DLD1 (cell line): ENCODE measurements around the gene PTBP1.
"Not testable (repeated sequence)": the region's sequence is repeated elsewhere in the genome, so short reads cannot be mapped to it uniquely, and the experiment has no call there.

Source experiments
- in situ Hi-C: cut with HindIII; loops from 2 replicates; pipeline ENCODE4 v1.10.0; 2017; ENCODE audit warnings: low sequenced_read_pairs

The PTBP1 gene

GRCh38 chr19:850979-851335 is 53.7 kb downstream of the PTBP1 start:
- in situ Hi-C loops = no loop called here

- in situ Hi-C loops = no loop called here
These were observed 55.1 kb downstream of the PTBP1 start, which contains the start of gene ELANE for GRCh38 chr19:852136-853013. TSS of gene ELANE (plus strand) at chr19:852303. CDS start at chr19:852329, 26 bp downstream.

GRCh38 chr19:853014-853585 is 55.8 kb downstream of the PTBP1 start:
- in situ Hi-C loops = no loop called here

GRCh38 chr19:853614-854220 is 56.5 kb downstream of the PTBP1 start:
- in situ Hi-C loops = not testable (repeated sequence)

GRCh38 chr19:854549-854948 is 57.3 kb downstream of the PTBP1 start:
- in situ Hi-C loops = no loop called here

GRCh38 chr19:855142-855541 is 57.9 kb downstream of the PTBP1 start:
- in situ Hi-C loops = no loop called here

GRCh38 chr19:855566-856120 is 58.4 kb downstream of the PTBP1 start:
- in situ Hi-C loops = no loop called here

GRCh38 chr19:858284-858683 is 61.0 kb downstream of the PTBP1 start:
- in situ Hi-C loops = no loop called here

- in situ Hi-C loops = no loop called here
These were observed 61.9 kb downstream of the PTBP1 start, which contains the start of gene CFD for GRCh38 chr19:858868-859843. TSS of gene CFD (plus strand) at chr19:859664. CDS start at chr19:859690, 26 bp downstream.

GRCh38 chr19:861141-861755 is 64.0 kb downstream of the PTBP1 start:
- in situ Hi-C loops = no loop called here
